Measurements from ENCODE around the gene ADGRB3.

DNA sequence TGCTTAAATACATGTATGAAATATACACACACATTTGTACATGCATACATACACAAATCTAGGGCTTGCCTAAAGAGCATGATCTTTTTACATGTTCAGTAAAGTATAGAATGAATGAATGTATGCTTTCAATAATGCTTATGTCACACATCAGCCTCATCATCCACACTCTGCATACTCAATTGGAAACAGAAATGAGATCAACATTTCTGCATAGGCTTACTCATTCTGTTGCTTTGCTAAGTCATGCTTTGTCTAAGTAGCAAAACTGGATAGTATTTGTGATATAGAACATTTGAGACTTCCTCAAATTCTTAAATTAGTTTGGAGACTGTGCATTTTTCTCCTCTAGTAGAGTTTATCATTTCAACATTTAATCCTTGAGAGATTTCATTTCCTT is 343.3 kb downstream of the ADGRB3 start:
- TF ChIP-seq, protein P1, sequence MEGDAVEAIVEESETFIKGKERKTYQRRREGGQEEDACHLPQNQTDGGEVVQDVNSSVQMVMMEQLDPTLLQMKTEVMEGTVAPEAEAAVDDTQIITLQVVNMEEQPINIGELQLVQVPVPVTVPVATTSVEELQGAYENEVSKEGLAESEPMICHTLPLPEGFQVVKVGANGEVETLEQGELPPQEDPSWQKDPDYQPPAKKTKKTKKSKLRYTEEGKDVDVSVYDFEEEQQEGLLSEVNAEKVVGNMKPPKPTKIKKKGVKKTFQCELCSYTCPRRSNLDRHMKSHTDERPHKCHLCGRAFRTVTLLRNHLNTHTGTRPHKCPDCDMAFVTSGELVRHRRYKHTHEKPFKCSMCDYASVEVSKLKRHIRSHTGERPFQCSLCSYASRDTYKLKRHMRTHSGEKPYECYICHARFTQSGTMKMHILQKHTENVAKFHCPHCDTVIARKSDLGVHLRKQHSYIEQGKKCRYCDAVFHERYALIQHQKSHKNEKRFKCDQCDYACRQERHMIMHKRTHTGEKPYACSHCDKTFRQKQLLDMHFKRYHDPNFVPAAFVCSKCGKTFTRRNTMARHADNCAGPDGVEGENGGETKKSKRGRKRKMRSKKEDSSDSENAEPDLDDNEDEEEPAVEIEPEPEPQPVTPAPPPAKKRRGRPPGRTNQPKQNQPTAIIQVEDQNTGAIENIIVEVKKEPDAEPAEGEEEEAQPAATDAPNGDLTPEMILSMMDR (conservative IDR thresholded peaks at IDR 0.05; ENCODE audit: low read depth, low read length) = no peak
- no peak for TF ChIP-seq EZH2 (IDR thresholded peaks at IDR 0.05; ENCODE audit: borderline replicate concordance, low read depth, low read length, poor library complexity, severe bottlenecking)

All from A673 (cell line).